ENCODE data around the gene GALR2. TPM values are rescaled to one million over a fixed set of nuclear protein-coding genes. Genes with fewer than 3 reads are reported as not detected.

Gene GALR2
- total and polyA plus RNA-seq, 10 of the 15 experiments (the other 5 are each of a cell fraction or from before 2014, with no cell fraction given) = 0.06 to 1.2 (median 0.22) TPM; not detected in 5

DNA sequence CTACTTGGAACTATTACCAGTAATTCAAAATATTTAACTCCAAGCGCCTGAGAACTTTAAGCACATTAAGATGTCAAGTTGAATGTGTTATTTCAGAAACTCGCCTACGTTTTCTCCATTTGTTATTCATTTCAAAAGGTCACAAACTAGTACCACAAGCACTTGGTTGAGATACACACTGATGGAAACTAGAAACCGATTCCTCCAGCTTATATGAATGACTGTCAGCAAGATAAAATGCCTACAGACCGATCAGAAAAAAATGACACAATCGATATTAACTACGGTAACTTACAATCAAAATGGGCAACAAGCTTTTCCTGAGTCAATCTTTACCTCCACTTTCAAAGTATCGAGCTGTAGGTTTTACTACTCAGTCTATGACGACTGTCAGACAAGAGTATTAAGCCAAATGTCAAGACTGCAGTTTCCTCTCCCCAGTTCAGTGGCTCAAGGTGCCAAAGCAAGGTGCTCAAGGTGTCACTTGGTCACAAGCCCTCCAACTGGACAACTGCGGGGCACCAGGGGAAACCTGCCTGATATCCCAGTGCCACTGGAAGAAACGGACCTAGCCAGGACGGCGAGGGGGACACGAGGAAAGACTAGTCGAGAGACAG is 2.9 kb upstream of the GALR2 start (continued):
- TF ChIP-seq, protein P1, sequence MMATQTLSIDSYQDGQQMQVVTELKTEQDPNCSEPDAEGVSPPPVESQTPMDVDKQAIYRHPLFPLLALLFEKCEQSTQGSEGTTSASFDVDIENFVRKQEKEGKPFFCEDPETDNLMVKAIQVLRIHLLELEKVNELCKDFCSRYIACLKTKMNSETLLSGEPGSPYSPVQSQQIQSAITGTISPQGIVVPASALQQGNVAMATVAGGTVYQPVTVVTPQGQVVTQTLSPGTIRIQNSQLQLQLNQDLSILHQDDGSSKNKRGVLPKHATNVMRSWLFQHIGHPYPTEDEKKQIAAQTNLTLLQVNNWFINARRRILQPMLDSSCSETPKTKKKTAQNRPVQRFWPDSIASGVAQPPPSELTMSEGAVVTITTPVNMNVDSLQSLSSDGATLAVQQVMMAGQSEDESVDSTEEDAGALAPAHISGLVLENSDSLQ (IDR thresholded peaks at IDR 0.05) = peak; percentile 67
- TF ChIP-seq MYB (IDR thresholded peaks at IDR 0.05; ENCODE audit: borderline replicate concordance, low read depth, low read length) = no peak
- TF ChIP-seq, protein P2, sequence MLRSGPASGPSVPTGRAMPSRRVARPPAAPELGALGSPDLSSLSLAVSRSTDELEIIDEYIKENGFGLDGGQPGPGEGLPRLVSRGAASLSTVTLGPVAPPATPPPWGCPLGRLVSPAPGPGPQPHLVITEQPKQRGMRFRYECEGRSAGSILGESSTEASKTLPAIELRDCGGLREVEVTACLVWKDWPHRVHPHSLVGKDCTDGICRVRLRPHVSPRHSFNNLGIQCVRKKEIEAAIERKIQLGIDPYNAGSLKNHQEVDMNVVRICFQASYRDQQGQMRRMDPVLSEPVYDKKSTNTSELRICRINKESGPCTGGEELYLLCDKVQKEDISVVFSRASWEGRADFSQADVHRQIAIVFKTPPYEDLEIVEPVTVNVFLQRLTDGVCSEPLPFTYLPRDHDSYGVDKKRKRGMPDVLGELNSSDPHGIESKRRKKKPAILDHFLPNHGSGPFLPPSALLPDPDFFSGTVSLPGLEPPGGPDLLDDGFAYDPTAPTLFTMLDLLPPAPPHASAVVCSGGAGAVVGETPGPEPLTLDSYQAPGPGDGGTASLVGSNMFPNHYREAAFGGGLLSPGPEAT (IDR thresholded peaks at IDR 0.05; ENCODE audit: low read depth) = no peak
- no peak for TF ChIP-seq CBFB (IDR thresholded peaks at IDR 0.05; ENCODE audit: low read depth)
- TF ChIP-seq NRF1 (conservative IDR thresholded peaks at IDR 0.05; ENCODE audit: low read depth, low read length) = no peak

DNA sequence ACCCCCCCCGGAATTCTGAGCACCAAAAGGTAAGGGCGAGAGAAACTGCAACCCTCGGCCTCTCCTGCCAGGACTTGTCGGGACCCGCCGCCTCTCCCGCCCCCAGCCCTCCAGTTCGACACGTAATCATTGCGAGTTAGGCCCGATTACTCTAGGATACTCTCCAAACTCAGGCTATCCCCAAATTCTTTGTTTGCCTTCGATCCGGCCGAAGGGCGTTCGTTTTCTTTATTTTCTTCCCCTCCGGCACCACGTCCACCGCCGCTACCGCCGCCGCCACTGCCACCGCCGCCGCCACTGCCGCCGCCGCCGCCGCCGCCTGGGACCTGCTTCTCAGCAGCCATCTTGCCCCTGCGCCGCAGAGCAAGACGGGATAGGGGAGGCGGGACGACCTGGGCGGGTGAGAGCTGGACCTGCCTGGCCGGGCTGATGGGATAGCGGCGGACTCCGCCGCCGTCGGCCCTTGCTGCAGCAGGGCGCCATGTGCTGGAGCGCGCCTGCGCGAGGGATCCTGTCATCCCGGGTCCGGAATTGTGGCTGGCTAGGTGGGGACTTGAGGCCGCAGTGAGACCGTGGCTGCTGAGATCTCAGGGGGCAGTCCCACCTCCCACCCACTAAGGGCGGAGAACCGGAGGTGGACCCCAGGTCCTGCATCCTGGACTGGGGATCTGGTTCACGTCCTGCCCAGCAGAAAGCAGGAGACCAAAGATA is 2.3 kb upstream of the GALR2 start, which contains the start of gene SRP68:
SRP68 (minus strand) TSS at position 370 of the 711 bp plus-strand sequence; CDS start at position 344, 26 bp downstream.
- FAIRE-seq = peak; percentile 96
- intact Hi-C loops (cut with micrococcal nuclease; ENCODE audit: unreplicated experiment) (no loop called here), in situ Hi-C loops (cut with MboI) (no loop called here)
- BruUV-seq (replicated peaks) = no TSS peak
- ChIA-PET RAD21 (ENCODE audit: unreplicated experiment) (no interaction called here), CTCF (interaction anchor here (0.9 to 1.8 kb wide), 3 partner anchors 58 to 107 kb away, joined by 3 to 7 read pairs (median 3); no protein-coding TSS in a partner anchor), SMC1A (ENCODE audit: uncharacterized antibody, unreplicated experiment) (interaction anchor here (1.0 to 1.3 kb wide), 3 partner anchors 9 to 31 kb away, joined by 4 read pairs; partner anchors contain the start of gene EXOC7), POLR2A (interaction anchor here (0.5 to 1.3 kb wide), 3 partner anchors 269 to 281 kb away, joined by 3 to 8 read pairs (median 3); partner anchors contain the start of gene PRPSAP1)
- H3K79me2 ChIP-seq (ENCODE audit: control insufficient read depth, insufficient read depth, low read length) = peaks cover 26% of the 10 kb centered on the region
- peaks cover 3% of the 10 kb centered on the region; the same call in 1 of the 2 replicates for H3K4me1 ChIP-seq (ENCODE audit: control insufficient read depth, insufficient read depth, low read length)
- peak within 1 kb of the TSS; percentile 74 for H3K9ac ChIP-seq (ENCODE audit: control insufficient read depth, insufficient read depth, low read length)
- no peaks in the 10 kb centered on the region; a peak in 2 of 4 replicates for H3K36me3 ChIP-seq (ENCODE audit: control insufficient read depth in 2 of 2, insufficient read depth in 2 of 2, low read length in 1 of 2)
- peak within 1 kb of the TSS; percentile 75 for H3K4me2 ChIP-seq (ENCODE audit: control insufficient read depth, insufficient read depth)
- H2AFZ ChIP-seq (ENCODE audit: control insufficient read depth, low read depth, low read length) = peak within 1 kb of the TSS; percentile 87
- DNase-seq (ENCODE audit: low read depth, low spot score) = peak; percentile 59
- under 1% methylated on average over 43 of the region's 57 CpGs for WGBS (ENCODE audit: insufficient coverage, insufficient replicate concordance, low lambda C conversion rate, missing lambda C conversion rate)
- peak within 1 kb of the TSS; percentile 81 for H3K27ac ChIP-seq (ENCODE audit: control insufficient read depth, insufficient read depth)
- ATAC-seq = peak; percentile 99
- no peaks in the 10 kb centered on the region for H4K20me1 ChIP-seq (ENCODE audit: control insufficient read depth, insufficient read depth)
- H3K27me3 ChIP-seq (replicated peaks in 1 of 2; ENCODE audit: control insufficient read depth in 2 of 2, insufficient read depth in 2 of 2, low read length in 1 of 2) = peaks cover 4 to 24% of the 10 kb centered on the region in 2 experiments; a peak in 3 of 4 replicates
- no peaks in the 10 kb centered on the region for H3K9me3 ChIP-seq (replicated peaks; ENCODE audit: control insufficient read depth, insufficient read depth, low read length)
- H3K4me3 ChIP-seq = peak within 1 kb of the TSS; percentile 76
- TF ChIP-seq, protein P3, sequence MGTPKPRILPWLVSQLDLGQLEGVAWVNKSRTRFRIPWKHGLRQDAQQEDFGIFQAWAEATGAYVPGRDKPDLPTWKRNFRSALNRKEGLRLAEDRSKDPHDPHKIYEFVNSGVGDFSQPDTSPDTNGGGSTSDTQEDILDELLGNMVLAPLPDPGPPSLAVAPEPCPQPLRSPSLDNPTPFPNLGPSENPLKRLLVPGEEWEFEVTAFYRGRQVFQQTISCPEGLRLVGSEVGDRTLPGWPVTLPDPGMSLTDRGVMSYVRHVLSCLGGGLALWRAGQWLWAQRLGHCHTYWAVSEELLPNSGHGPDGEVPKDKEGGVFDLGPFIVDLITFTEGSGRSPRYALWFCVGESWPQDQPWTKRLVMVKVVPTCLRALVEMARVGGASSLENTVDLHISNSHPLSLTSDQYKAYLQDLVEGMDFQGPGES (IDR thresholded peaks at IDR 0.05) = no peak; the same call in 1 of the 2 replicates
- peak; percentile 78 for TF ChIP-seq POU2F2 (IDR thresholded peaks at IDR 0.05; ENCODE audit: borderline replicate concordance, low read depth, low read length)
- TF ChIP-seq, protein P4, sequence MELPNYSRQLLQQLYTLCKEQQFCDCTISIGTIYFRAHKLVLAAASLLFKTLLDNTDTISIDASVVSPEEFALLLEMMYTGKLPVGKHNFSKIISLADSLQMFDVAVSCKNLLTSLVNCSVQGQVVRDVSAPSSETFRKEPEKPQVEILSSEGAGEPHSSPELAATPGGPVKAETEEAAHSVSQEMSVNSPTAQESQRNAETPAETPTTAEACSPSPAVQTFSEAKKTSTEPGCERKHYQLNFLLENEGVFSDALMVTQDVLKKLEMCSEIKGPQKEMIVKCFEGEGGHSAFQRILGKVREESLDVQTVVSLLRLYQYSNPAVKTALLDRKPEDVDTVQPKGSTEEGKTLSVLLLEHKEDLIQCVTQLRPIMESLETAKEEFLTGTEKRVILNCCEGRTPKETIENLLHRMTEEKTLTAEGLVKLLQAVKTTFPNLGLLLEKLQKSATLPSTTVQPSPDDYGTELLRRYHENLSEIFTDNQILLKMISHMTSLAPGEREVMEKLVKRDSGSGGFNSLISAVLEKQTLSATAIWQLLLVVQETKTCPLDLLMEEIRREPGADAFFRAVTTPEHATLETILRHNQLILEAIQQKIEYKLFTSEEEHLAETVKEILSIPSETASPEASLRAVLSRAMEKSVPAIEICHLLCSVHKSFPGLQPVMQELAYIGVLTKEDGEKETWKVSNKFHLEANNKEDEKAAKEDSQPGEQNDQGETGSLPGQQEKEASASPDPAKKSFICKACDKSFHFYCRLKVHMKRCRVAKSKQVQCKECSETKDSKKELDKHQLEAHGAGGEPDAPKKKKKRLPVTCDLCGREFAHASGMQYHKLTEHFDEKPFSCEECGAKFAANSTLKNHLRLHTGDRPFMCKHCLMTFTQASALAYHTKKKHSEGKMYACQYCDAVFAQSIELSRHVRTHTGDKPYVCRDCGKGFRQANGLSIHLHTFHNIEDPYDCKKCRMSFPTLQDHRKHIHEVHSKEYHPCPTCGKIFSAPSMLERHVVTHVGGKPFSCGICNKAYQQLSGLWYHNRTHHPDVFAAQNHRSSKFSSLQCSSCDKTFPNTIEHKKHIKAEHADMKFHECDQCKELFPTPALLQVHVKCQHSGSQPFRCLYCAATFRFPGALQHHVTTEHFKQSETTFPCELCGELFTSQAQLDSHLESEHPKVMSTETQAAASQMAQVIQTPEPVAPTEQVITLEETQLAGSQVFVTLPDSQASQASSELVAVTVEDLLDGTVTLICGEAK (IDR thresholded peaks at IDR 0.05; ENCODE audit: borderline replicate concordance) = no peak
- no peak for TF ChIP-seq RUNX3 (IDR thresholded peaks at IDR 0.05; ENCODE audit: low read length)
- TF ChIP-seq, protein P2 (IDR thresholded peaks at IDR 0.05; ENCODE audit: low read depth) = peak; percentile 19; the same call in 1 of the 2 replicates

Measured in GM12878 (cell line).